GM10266 (cell line): ENCODE data around the gene LAMB4.
A peak's percentile ranks its signal among the peaks of the same experiment; 100 is the strongest.

ENCODE experiments used
- DNase-seq: peaks from one replicate; pipeline ENCODE4 v3.0.0; 2012; ENCODE audit errors: extremely low spot score
- TF ChIP-seq, protein P1 (sequence below): IDR thresholded peaks from 2 replicates; pipeline ENCODE4 v1.5.1; 2012; ENCODE audit warnings: mild to moderate bottlenecking, low read depth; ENCODE audit not compliant: control insufficient read depth, insufficient read depth; ENCODE audit errors: missing control alignments

The LAMB4 gene

DNA sequence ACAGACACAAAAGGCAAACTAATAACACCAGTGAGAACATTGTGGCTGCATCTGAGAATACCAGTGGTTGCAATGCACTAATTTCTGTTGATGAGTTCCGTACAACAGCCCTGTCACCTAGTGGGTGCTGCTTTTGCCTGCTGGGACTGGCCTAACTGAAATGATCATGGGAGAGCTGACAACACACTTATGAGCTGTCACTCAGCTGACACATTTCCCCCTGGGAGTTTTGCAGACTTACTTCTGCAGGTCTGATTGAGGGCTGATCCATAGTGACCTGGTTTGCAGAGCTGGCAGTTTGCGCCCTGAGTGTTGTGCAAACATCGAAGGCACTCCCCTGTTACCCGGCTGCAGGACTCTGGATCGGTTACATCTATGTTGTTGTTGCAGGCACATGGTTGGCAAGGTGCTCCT, 66.6 kb downstream of the LAMB4 start:
- TF ChIP-seq, protein P1, sequence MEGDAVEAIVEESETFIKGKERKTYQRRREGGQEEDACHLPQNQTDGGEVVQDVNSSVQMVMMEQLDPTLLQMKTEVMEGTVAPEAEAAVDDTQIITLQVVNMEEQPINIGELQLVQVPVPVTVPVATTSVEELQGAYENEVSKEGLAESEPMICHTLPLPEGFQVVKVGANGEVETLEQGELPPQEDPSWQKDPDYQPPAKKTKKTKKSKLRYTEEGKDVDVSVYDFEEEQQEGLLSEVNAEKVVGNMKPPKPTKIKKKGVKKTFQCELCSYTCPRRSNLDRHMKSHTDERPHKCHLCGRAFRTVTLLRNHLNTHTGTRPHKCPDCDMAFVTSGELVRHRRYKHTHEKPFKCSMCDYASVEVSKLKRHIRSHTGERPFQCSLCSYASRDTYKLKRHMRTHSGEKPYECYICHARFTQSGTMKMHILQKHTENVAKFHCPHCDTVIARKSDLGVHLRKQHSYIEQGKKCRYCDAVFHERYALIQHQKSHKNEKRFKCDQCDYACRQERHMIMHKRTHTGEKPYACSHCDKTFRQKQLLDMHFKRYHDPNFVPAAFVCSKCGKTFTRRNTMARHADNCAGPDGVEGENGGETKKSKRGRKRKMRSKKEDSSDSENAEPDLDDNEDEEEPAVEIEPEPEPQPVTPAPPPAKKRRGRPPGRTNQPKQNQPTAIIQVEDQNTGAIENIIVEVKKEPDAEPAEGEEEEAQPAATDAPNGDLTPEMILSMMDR: peak; percentile 13
- peak; percentile 19 for DNase-seq

DNA sequence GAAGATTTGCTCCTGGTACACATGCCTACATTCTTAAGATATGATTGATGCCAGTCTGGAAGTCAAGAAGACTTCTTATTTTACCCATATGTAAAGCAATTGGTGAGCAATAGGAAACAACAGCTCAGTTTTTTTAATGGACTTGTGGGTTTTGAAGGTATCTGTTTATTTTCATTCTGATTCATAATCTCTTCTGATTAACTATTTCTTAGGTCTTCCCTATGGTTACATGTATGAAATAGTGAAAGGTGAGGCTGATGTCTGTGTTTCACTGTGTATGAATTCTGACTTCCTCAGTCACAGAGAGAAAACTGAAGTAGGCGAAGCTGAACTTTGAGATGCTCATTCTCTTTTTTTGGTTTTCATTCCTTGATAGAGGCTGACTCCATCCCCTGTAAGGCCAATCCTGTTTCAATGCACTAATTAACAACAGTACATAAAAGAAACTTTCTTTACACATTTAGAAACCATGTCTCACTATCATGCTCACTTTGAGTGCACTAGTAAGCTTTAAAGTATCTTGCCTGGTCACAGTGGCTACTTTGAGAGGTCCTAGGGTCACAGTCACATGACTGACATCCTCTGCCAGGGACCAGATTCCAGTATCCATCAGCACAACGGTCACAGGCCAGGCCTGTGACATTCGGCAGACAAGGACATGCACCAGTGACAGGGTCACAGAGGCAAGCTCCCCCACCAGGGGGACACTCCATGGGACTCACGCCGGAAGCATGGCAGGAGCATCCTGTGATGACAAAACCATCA, 67.7 kb downstream of the LAMB4 start:
- DNase-seq: no peak
- TF ChIP-seq, protein P1: no peak

DNA sequence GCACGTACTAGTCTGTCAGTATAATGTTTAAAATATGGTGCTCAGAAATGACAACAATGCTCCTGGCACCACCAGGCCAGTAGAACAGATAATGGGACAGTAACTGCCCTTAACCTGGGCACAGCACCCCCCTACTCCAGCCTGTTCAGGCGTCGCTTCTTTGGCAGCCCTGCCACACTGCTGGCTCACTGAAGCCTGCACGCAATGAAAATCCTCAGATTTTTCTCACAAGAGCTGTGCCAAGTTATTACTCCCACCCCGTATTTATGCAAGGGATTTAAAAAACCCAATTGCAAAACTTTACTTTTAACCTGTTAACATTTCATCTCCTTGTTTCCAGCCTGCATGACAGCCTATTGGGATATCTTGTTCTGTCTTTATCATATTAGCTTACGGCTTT, 70.6 kb downstream of the LAMB4 start:
- no peak for DNase-seq
- TF ChIP-seq, protein P1: no peak

DNA sequence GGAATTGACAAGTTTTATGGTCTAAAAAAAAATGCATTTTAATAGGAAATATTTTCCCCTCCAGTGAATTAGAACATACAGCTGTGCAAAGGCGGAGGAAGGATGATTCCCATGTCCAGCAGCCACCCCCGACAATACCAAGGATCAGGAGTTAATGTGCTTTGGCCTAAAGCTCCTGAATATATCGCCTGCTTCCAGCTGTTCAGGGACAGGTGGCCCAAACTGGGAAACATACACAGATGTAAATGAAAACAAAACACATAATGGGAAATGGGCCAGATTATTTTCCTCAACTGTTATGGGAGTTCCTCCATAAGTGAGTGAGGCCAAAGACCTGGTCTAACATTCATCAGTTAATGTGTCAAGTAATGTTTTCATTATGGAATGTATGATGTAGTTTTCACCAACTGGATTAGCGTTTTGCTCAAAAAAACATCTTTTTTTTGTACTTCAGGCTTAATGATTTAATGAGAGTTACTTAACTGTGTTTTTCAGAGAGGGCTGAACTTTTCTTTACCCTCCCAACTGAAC, 72.1 kb downstream of the LAMB4 start:
- TF ChIP-seq, protein P1: no peak
- DNase-seq: no peak

DNA sequence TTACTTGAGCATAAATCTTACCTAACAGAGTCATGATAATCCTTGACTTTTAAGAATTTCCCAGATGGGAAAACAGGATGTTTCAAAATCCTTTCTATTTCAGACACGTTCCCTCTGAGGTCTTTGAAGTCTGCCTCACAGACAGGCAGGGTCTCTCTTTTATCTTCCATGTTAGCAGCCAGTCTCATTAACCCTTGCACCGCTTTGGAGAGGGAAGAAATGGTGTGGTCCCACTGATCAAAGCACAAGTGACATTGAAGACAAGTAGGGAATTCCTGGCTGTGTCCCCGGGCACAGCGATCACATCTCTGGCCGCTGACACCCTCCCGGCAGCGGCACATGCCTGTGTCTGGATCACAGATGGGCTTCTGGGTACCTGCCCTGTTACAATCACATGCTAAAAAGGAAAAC, 74.5 kb downstream of the LAMB4 start:
- DNase-seq: no peak
- TF ChIP-seq, protein P1: no peak

DNA sequence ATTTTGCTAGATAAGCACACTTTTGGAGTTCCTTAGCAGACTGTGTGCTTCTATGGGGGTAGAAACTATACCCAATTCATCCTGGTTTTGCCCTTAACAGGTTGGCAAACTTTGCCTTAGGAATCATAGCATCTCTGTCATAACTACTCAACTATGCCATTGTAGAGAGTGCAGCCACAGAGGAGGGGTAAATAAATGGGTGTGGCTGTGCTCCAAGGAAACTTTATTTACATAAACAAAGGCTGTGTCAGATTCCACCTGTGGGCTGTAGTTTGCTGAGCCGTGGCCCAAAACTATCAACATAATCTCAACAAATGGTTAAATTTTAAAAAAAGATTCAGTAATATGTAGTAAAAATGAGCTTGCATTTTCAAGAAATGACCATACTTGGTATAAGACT, 75.6 kb downstream of the LAMB4 start:
- no peak for DNase-seq
- TF ChIP-seq, protein P1: no peak

DNA sequence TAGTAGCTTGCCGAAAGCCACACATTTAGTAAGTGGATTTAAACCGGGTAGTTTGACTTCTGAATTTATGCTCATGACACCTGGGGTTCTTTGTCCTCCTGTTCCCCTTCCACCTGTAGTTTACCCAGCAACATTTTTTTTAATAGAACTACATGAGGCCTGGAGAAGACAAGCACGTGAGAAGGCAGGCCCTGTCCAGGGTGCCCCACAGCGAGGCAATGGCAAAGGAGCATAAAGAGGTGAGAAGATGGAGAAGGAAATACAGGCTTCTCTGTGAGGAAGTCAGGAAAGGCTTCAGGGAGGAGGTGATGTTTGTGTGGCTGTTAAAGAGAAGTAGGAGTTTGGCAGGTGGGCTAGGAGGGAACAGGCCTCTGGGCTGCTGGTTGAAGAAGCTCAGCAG, 76.9 kb downstream of the LAMB4 start:
- no peak for DNase-seq
- TF ChIP-seq, protein P1: no peak
